Measurements from ENCODE around the gene HS3ST3A1.

DNA sequence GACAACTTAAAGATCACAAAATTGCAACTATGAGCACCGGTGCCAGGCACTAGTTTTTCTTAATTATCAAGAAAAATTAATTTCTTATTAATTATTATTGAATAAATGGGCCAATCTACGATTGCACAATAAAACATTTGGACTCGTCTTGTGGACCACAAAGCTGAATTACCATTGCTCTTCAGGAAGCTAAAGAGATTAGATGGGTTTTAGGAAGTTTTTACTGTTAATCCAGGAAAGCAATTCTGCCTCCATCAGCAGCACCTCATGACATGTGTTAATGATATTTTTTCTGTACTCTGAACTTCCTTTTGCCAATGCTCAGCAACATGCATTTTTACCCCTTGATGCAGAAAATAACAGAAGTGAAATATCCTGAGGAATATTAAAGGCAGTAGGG lies 37.9 kb downstream of the HS3ST3A1 start:
- TF ChIP-seq, protein P1, sequence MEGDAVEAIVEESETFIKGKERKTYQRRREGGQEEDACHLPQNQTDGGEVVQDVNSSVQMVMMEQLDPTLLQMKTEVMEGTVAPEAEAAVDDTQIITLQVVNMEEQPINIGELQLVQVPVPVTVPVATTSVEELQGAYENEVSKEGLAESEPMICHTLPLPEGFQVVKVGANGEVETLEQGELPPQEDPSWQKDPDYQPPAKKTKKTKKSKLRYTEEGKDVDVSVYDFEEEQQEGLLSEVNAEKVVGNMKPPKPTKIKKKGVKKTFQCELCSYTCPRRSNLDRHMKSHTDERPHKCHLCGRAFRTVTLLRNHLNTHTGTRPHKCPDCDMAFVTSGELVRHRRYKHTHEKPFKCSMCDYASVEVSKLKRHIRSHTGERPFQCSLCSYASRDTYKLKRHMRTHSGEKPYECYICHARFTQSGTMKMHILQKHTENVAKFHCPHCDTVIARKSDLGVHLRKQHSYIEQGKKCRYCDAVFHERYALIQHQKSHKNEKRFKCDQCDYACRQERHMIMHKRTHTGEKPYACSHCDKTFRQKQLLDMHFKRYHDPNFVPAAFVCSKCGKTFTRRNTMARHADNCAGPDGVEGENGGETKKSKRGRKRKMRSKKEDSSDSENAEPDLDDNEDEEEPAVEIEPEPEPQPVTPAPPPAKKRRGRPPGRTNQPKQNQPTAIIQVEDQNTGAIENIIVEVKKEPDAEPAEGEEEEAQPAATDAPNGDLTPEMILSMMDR (IDR thresholded peaks at IDR 0.05; ENCODE audit: low read depth, low read length, missing input control): no peak
- TF ChIP-seq RAD21 (IDR thresholded peaks at IDR 0.05): no peak
- TF ChIP-seq GABPA (IDR thresholded peaks at IDR 0.05 in 1 of 2, conservative IDR thresholded peaks at IDR 0.05 in 1 of 2): no peak
- TF ChIP-seq, protein P2, sequence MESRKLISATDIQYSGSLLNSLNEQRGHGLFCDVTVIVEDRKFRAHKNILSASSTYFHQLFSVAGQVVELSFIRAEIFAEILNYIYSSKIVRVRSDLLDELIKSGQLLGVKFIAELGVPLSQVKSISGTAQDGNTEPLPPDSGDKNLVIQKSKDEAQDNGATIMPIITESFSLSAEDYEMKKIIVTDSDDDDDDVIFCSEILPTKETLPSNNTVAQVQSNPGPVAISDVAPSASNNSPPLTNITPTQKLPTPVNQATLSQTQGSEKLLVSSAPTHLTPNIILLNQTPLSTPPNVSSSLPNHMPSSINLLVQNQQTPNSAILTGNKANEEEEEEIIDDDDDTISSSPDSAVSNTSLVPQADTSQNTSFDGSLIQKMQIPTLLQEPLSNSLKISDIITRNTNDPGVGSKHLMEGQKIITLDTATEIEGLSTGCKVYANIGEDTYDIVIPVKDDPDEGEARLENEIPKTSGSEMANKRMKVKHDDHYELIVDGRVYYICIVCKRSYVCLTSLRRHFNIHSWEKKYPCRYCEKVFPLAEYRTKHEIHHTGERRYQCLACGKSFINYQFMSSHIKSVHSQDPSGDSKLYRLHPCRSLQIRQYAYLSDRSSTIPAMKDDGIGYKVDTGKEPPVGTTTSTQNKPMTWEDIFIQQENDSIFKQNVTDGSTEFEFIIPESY (IDR thresholded peaks at IDR 0.05): no peak
